Body of pancreas (tissue), 4 donors: ENCODE measurements around the gene DNAH8. TPM values are rescaled to one million over a fixed set of nuclear protein-coding genes. Genes with fewer than 3 reads are reported as not detected.

Experiments used
- ATAC-seq: fragments of 150-250 bp; one replicate; pipeline ENCODE4 v1.9.1; 2016
- DNase-seq, 4 donors: peaks; one replicate each; pipeline ENCODE4 v3.0.0-alpha.2; 2019
- H3K27ac ChIP-seq, 4 donors: fragments of 200-600 bp; sonication (generic); 1 replicate in 3 of 4; 2 replicates in 1 of 4; pipeline versions ENCODE4 v1.5.1 to v1.6.1; 2016 to 2019; ENCODE audit warnings: mild to moderate bottlenecking in 1 of 4, mixed read lengths in 1 of 4, moderate library complexity in 1 of 4
- H3K27me3 ChIP-seq, 2 donors: fragments of 200-600 bp; sonication (generic); one replicate each; pipeline ENCODE4 v1.6.0; 2016; ENCODE audit warnings: mild to moderate bottlenecking in 1 of 2
- H3K36me3 ChIP-seq, 2 donors: fragments of 200-600 bp; sonication (generic); replicated peaks in 1 of 2; 2 replicates each; pipeline ENCODE4 v1.5.1; 2016; ENCODE audit warnings: low read depth in 2 of 2; ENCODE audit not compliant: insufficient read depth in 1 of 2
- H3K4me1 ChIP-seq: fragments of 200-600 bp; sonication (generic); one replicate; pipeline ENCODE4 v1.6.0; 2016
- H3K4me3 ChIP-seq, 2 donors: fragments of 200-600 bp; sonication (generic); 1 replicate in 1 of 2; 2 replicates in 1 of 2; pipeline ENCODE4 v1.5.1; 2016 to 2019
- H3K9me3 ChIP-seq, 3 donors: fragments of 200-600 bp; sonication (generic); 1 replicate in 2 of 3; 2 replicates in 1 of 3; pipeline ENCODE4 v1.5.1; 2016
- POLR2A ChIP-seq, 3 donors: fragments of 450-650 bp; IDR thresholded peaks; one replicate each; pipeline ENCODE4 v1.6.1; 2016; ENCODE audit warnings: antibody characterized with exemption in 3 of 3, mild to moderate bottlenecking in 2 of 3
- WGBS, 2 donors: methylation state at CpG; one replicate each; pipeline ENCODE4 v1.1.5; 2017; 5-methylcytosine and 5-hydroxymethylcytosine counted together
- intact Hi-C: fragments of 100-400 bp; cut with DNase I; formaldehyde crosslinking; loops from one replicate; pipeline ENCODE4 v1.15.1; 2023
- total RNA-seq, 2 donors: library from RNA; depleted of rRNA; stranded (reverse); fragments of >200 nt; gene quantifications; one replicate each; pipeline ENCODE4 v1.1.0, GENCODE V29; 2016
- TF ChIP-seq, protein P1 (sequence below), 7 experiments: fragments of 450-650 bp in 4 of 7; fragments of 200-600 bp in 3 of 7; sonication (generic) in 3 of 7; IDR thresholded peaks; one replicate each; pipeline ENCODE4 v1.5.1; 2016 to 2019; ENCODE audit warnings: antibody characterized with exemption in 7 of 7

Gene DNAH8
- total RNA-seq, 2 donors from 2014 or later, result not detected

DNA sequence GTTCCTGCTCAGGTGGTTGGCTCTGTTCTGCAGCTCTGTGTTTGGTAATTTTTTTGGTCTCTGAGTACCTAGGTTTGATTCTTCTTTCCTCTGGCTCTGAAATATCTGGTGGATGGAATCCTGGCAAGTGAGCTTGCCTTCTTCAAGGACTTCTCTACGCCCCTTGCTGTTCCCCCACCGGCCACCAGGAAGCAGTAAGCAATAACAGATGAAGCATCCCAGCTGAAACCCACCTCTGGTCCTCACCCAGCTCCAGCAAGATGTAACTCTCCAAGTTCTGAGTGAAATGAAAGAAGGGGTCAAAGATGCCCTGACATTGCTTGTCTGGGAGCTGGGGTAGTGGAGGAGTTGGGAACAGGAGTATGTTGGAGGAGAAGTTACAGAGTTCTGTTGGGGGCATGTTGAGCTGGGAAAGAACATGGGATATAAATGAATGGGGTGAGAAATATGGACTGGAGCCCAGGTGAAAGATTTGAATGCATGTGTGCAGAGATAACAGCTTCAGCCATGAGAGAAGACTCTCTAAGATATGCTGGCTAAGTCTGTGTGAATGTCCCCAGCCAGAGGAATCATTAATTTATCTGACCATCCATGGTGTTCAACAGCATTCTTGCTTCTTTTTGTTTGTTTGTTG, 282.1 kb downstream of the DNAH8 start:
- Histone ChIP-seq H3K27me3 (no peaks in the 10 kb centered on the region), H3K4me3 (no peak overlapping the region), H3K4me1 (no peaks in the 10 kb centered on the region), H3K36me3 (no peaks in the 10 kb centered on the region), H3K27ac (no peak overlapping the region), H3K9me3 (no peaks in the 10 kb centered on the region)
- TF ChIP-seq, protein P1, sequence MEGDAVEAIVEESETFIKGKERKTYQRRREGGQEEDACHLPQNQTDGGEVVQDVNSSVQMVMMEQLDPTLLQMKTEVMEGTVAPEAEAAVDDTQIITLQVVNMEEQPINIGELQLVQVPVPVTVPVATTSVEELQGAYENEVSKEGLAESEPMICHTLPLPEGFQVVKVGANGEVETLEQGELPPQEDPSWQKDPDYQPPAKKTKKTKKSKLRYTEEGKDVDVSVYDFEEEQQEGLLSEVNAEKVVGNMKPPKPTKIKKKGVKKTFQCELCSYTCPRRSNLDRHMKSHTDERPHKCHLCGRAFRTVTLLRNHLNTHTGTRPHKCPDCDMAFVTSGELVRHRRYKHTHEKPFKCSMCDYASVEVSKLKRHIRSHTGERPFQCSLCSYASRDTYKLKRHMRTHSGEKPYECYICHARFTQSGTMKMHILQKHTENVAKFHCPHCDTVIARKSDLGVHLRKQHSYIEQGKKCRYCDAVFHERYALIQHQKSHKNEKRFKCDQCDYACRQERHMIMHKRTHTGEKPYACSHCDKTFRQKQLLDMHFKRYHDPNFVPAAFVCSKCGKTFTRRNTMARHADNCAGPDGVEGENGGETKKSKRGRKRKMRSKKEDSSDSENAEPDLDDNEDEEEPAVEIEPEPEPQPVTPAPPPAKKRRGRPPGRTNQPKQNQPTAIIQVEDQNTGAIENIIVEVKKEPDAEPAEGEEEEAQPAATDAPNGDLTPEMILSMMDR (IDR thresholded peaks at IDR 0.05), result peak; percentile 27 to 65 (median 50)
- no peak for TF ChIP-seq POLR2A (IDR thresholded peaks at IDR 0.05)
- intact Hi-C loops, result loop anchor here (10.0 kb wide), 1 partner anchor 308 kb away; no protein-coding TSS in a partner anchor
- 13% methylated on average over 2 of the region's 2 CpGs for WGBS, 2 donors
- ATAC-seq, result no peak
- peak; percentile 44 to 73 (median 49) for DNase-seq

DNA sequence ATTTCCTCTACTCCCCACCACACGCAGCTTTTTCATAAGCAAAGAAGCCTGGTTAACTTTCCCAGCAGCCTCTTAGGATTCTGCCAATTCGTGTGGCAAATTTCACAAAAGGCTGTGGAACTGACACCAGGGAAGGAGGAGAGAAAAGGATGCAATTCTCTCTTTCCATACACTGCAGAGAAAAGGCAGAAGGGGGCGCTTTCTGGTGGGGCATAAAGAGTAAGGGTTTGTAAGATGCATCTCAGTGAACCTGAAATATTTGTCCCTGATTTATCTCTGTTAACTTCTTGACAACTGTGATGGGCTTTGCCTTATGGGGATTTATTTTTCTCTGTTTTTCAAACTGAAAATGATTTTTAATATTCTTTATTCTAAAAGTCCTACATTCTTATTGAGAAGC, 288.0 kb downstream of the DNAH8 start:
- 35 to 50% methylated on average over 3 of the region's 3 CpGs for WGBS, 2 donors

DNA sequence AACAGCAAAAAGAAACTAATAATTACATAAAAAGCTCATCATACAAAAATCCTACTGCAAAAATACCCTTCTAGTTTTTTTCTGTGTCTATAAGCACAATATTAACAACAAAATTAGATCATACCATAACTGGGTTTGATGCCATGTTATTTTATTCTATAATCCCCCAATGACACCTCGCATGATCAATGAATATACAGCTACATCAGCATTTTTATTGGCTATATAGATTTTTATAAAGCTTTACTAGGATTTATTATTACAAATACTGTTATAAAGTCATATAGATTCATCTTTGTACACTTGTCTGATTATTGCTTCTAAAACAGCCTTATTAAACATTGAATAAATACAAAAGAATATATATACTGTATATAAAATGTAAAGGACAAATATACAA, 288.4 kb downstream of the DNAH8 start:
- WGBS, 2 donors, result 92 to 98% methylated on average over 1 of the region's 1 CpG
- intact Hi-C loops, result no loop called here
- DNase-seq (no peak), ATAC-seq (no peak)
- H3K27me3 ChIP-seq, result no peaks in the 10 kb centered on the region
- H3K4me3 ChIP-seq, result no peak overlapping the region
- no peaks in the 10 kb centered on the region for H3K36me3 ChIP-seq
- no peak overlapping the region for H3K27ac ChIP-seq
- TF ChIP-seq, protein P1 (IDR thresholded peaks at IDR 0.05), result no peak
- TF ChIP-seq POLR2A (IDR thresholded peaks at IDR 0.05), result no peak
- no peaks in the 10 kb centered on the region for H3K4me1 ChIP-seq
- H3K9me3 ChIP-seq, result no peaks in the 10 kb centered on the region

More for the DNA sequence above, 288.0 kb downstream of the DNAH8 start:
- Histone ChIP-seq H3K4me1 (no peaks in the 10 kb centered on the region), H3K36me3 (no peaks in the 10 kb centered on the region), H3K4me3 (no peak overlapping the region), H3K27ac (no peak overlapping the region), H3K9me3 (no peaks in the 10 kb centered on the region), H3K27me3 (no peaks in the 10 kb centered on the region)
- DNase-seq (peak in 1 of 4 donors; percentile 17), ATAC-seq (no peak)
- intact Hi-C loops, result no loop called here
- TF ChIP-seq, protein P1 (IDR thresholded peaks at IDR 0.05), result peak in 3 of 7 experiments; percentile 12 to 36 (median 26)
- no peak for TF ChIP-seq POLR2A (IDR thresholded peaks at IDR 0.05)

DNA sequence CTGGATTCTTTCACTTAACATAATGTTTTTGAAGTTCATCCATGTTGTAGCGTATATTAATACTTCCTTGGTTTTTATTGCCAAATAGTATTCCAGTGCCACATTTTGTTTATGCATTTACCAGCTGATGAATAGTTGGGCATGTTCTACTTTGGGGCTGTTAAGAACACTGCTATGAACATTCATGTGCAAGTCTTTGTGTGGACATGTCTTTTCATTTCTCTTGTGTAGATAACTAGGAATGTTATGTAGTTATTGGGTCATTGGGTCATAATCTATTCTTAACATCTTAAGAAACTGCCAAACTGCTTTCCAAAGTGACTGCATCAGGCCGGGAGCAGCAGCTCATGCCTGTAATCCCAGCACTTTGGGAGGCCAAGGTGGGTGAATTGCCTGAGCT, 289.7 kb downstream of the DNAH8 start:
- H3K36me3 ChIP-seq, result no peaks in the 10 kb centered on the region
- intact Hi-C loops, result no loop called here
- H3K27ac ChIP-seq, result no peak overlapping the region
- peaks cover 6% of the 10 kb centered on the region for H3K4me1 ChIP-seq
- no peak overlapping the region for H3K4me3 ChIP-seq
- no peaks in the 10 kb centered on the region for H3K27me3 ChIP-seq
- ATAC-seq, result no peak
- no peaks in the 10 kb centered on the region for H3K9me3 ChIP-seq
- WGBS, 2 donors, result 71 to 88% methylated on average over 2 of the region's 2 CpGs
- no peak for DNase-seq
- TF ChIP-seq, protein P1 (IDR thresholded peaks at IDR 0.05), result no peak
- TF ChIP-seq POLR2A (IDR thresholded peaks at IDR 0.05), result no peak

DNA sequence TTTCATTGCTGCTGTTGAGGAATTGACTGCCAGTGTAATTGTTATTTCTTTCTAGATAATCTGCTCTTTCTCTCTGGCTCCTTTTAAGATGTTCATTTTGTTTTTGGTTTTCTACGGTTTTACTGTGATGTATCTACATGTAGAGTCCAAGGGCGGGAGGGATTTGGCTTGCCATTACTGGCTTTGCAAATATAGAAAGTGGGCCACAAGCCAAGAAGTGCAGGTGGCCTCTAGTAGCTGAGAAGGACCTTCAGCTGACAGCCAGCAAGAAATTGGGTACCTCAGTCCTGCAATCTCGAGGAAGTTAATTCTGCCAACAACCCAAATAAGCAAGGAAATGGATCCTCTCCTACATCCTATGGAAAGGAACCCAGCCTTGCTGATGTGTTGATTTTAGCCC, 290.7 kb downstream of the DNAH8 start:
- H3K36me3 ChIP-seq, result no peaks in the 10 kb centered on the region
- intact Hi-C loops, result no loop called here
- no peak overlapping the region for H3K4me3 ChIP-seq
- TF ChIP-seq, protein P1 (IDR thresholded peaks at IDR 0.05), result no peak
- TF ChIP-seq POLR2A (IDR thresholded peaks at IDR 0.05), result no peak
- DNase-seq (peak; percentile 38 to 77 (median 71)), ATAC-seq (no peak)
- no peaks in the 10 kb centered on the region for H3K9me3 ChIP-seq
- no peak overlapping the region for H3K27ac ChIP-seq
- WGBS, 2 donors, result 31 to 41% methylated on average over 3 of the region's 3 CpGs
- H3K4me1 ChIP-seq, result peaks cover 6% of the 10 kb centered on the region
- no peaks in the 10 kb centered on the region for H3K27me3 ChIP-seq
